ENCODE results near the gene HBZ. TPM values are rescaled to one million over a fixed set of nuclear protein-coding genes. Genes with fewer than 3 reads are reported as not detected.

HBZ gene
- total and polyA plus RNA-seq, 2 of the 13 experiments (the other 11 are each of a cell fraction or from before 2014, with no cell fraction given): 0.21 TPM; not detected in 1

DNA sequence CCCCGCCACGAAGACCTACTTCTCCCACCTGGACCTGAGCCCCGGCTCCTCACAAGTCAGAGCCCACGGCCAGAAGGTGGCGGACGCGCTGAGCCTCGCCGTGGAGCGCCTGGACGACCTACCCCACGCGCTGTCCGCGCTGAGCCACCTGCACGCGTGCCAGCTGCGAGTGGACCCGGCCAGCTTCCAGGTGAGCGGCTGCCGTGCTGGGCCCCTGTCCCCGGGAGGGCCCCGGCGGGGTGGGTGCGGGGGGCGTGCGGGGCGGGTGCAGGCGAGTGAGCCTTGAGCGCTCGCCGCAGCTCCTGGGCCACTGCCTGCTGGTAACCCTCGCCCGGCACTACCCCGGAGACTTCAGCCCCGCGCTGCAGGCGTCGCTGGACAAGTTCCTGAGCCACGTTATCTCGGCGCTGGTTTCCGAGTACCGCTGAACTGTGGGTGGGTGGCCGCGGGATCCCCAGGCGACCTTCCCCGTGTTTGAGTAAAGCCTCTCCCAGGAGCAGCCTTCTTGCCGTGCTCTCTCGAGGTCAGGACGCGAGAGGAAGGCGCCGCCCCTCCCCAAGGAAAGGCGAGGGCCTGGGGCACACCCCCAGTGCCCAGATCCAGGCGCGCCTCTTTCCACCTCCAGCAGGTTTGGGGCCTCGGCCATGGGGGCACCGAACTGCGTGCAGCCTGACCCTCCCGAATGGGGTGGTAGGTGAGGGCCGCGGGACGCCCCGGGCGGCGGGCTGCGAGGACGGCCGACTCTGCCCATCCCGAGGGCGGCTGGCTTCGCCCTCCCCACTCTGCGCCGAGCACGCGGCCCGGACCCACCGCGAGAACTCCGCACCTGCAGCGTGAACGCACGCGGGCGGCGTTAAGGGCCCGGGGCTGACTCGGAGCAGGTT lies 28.5 kb downstream of the HBZ start (continued):
- TF ChIP-seq, protein P1, sequence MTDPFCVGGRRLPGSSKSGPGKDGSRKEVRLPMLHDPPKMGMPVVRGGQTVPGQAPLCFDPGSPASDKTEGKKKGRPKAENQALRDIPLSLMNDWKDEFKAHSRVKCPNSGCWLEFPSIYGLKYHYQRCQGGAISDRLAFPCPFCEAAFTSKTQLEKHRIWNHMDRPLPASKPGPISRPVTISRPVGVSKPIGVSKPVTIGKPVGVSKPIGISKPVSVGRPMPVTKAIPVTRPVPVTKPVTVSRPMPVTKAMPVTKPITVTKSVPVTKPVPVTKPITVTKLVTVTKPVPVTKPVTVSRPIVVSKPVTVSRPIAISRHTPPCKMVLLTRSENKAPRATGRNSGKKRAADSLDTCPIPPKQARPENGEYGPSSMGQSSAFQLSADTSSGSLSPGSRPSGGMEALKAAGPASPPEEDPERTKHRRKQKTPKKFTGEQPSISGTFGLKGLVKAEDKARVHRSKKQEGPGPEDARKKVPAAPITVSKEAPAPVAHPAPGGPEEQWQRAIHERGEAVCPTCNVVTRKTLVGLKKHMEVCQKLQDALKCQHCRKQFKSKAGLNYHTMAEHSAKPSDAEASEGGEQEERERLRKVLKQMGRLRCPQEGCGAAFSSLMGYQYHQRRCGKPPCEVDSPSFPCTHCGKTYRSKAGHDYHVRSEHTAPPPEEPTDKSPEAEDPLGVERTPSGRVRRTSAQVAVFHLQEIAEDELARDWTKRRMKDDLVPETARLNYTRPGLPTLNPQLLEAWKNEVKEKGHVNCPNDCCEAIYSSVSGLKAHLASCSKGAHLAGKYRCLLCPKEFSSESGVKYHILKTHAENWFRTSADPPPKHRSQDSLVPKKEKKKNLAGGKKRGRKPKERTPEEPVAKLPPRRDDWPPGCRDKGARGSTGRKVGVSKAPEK (CRISPR knock-in tag; IDR thresholded peaks at IDR 0.05; ENCODE audit: borderline replicate concordance): no peak
- TF ChIP-seq RFX5 (IDR thresholded peaks at IDR 0.05; ENCODE audit: low read depth, low read length) (no peak), STAT5B (CRISPR knock-in tag; IDR thresholded peaks at IDR 0.05) (no peak), HDAC2 (CRISPR knock-in tag; IDR thresholded peaks at IDR 0.05) (peak; percentile 87), NPAS2 (CRISPR knock-in tag; IDR thresholded peaks at IDR 0.05; ENCODE audit: borderline replicate concordance) (peak; percentile 95), SIX4 (CRISPR knock-in tag; IDR thresholded peaks at IDR 0.05) (peak; percentile 55; the same call in 1 of the 2 replicates), MXD4 (CRISPR knock-in tag; IDR thresholded peaks at IDR 0.05) (peak; percentile 98), ZSCAN31 (CRISPR knock-in tag; IDR thresholded peaks at IDR 0.05; ENCODE audit: low read depth) (peak; percentile 99), BCL6 (CRISPR knock-in tag; IDR thresholded peaks at IDR 0.05) (peak; percentile 34; the same call in 1 of the 2 replicates), ZSCAN12 (CRISPR knock-in tag; IDR thresholded peaks at IDR 0.05) (peak; percentile 99), ZNF33A (CRISPR knock-in tag; IDR thresholded peaks at IDR 0.05; ENCODE audit: borderline replicate concordance) (no peak), ZNF724P (CRISPR knock-in tag; IDR thresholded peaks at IDR 0.05; ENCODE audit: borderline replicate concordance) (peak; percentile 99), ZSCAN25 (CRISPR knock-in tag; IDR thresholded peaks at IDR 0.05) (peak; percentile 95), ZKSCAN5 (CRISPR knock-in tag; IDR thresholded peaks at IDR 0.05) (0 out of 2 replicates have a peak, but pooled peaks have one; percentile 8), ZNF30 (CRISPR knock-in tag; IDR thresholded peaks at IDR 0.05) (peak; percentile 99), ZBTB7A (CRISPR knock-in tag; IDR thresholded peaks at IDR 0.05) (peak; percentile 98), ZNF101 (CRISPR knock-in tag; IDR thresholded peaks at IDR 0.05; ENCODE audit: borderline replicate concordance, low read depth) (peak; percentile 94; the same call in 1 of the 2 replicates), KLF11 (CRISPR knock-in tag; IDR thresholded peaks at IDR 0.05) (peak; percentile 78; the same call in 1 of the 2 replicates), SIX1 (CRISPR knock-in tag; IDR thresholded peaks at IDR 0.05; ENCODE audit: borderline replicate concordance) (no peak)
- TF ChIP-seq, protein P2, sequence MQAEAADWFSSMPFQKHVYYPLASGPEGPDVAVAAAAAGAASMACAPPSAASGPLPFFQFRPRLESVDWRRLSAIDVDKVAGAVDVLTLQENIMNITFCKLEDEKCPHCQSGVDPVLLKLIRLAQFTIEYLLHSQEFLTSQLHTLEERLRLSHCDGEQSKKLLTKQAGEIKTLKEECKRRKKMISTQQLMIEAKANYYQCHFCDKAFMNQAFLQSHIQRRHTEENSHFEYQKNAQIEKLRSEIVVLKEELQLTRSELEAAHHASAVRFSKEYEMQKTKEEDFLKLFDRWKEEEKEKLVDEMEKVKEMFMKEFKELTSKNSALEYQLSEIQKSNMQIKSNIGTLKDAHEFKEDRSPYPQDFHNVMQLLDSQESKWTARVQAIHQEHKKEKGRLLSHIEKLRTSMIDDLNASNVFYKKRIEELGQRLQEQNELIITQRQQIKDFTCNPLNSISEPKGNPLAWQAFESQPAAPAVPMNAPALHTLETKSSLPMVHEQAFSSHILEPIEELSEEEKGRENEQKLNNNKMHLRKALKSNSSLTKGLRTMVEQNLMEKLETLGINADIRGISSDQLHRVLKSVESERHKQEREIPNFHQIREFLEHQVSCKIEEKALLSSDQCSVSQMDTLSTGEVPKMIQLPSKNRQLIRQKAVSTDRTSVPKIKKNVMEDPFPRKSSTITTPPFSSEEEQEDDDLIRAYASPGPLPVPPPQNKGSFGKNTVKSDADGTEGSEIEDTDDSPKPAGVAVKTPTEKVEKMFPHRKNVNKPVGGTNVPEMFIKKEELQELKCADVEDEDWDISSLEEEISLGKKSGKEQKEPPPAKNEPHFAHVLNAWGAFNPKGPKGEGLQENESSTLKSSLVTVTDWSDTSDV (CRISPR knock-in tag; IDR thresholded peaks at IDR 0.05): peak; percentile 98
- TF ChIP-seq, protein P3, sequence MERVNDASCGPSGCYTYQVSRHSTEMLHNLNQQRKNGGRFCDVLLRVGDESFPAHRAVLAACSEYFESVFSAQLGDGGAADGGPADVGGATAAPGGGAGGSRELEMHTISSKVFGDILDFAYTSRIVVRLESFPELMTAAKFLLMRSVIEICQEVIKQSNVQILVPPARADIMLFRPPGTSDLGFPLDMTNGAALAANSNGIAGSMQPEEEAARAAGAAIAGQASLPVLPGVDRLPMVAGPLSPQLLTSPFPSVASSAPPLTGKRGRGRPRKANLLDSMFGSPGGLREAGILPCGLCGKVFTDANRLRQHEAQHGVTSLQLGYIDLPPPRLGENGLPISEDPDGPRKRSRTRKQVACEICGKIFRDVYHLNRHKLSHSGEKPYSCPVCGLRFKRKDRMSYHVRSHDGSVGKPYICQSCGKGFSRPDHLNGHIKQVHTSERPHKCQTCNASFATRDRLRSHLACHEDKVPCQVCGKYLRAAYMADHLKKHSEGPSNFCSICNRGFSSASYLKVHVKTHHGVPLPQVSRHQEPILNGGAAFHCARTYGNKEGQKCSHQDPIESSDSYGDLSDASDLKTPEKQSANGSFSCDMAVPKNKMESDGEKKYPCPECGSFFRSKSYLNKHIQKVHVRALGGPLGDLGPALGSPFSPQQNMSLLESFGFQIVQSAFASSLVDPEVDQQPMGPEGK (CRISPR knock-in tag; IDR thresholded peaks at IDR 0.05): peak; percentile 91
